HG03045 (cell line): ENCODE results near the gene OR4E2.
"Not testable (repeated sequence)": the region's sequence is repeated elsewhere in the genome, so short reads cannot be mapped to it uniquely, and the experiment has no call there.

Experiments
- ATAC-seq: cut with Tn5 transposase; IDR thresholded peaks from one replicate; pipeline ENCODE4 v1.9.1; 2021; ENCODE audit warnings: mild to moderate bottlenecking, moderate library complexity; ENCODE audit not compliant: unreplicated experiment

Gene OR4E2, protein sequence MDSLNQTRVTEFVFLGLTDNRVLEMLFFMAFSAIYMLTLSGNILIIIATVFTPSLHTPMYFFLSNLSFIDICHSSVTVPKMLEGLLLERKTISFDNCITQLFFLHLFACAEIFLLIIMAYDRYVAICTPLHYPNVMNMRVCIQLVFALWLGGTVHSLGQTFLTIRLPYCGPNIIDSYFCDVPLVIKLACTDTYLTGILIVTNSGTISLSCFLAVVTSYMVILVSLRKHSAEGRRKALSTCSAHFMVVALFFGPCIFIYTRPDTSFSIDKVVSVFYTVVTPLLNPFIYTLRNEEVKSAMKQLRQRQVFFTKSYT

GRCh38 chr14:21653331-21653885, at the start of gene OR4E2:
TSS of gene OR4E2 (plus strand) at chr14:21653835. CDS start at chr14:21665083, 11,248 bp downstream.
- no peak for ATAC-seq

GRCh38 chr14:21612324-21612723, 41.3 kb upstream of the OR4E2 start:
- no peak for ATAC-seq

GRCh38 chr14:21614240-21614639, 39.4 kb upstream of the OR4E2 start:
- no peak for ATAC-seq

DNA sequence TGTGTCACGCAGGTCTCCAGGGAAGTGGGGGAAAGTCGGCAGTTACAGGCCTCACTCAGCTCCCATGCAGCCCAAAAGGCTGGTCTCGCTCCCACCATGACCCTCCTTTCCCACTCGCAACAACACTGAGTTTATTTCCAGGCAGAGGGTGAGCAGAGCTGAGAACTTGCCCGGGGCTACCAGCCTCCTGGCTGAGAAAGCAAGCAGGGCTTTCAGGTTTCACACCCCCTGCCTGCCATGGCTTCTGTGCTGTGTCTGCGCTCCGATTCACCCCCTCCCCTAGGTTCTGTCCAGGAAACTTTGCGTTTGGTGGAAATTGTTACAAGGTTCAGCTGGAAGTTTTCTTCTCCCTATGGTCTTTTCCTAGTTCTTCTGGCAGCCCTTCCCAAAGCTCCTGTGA, 36.0 kb upstream of the OR4E2 start:
- no peak for ATAC-seq

- ATAC-seq: no peak
These were observed 27.0 kb upstream of the OR4E2 start for GRCh38 chr14:21626491-21627230.

DNA sequence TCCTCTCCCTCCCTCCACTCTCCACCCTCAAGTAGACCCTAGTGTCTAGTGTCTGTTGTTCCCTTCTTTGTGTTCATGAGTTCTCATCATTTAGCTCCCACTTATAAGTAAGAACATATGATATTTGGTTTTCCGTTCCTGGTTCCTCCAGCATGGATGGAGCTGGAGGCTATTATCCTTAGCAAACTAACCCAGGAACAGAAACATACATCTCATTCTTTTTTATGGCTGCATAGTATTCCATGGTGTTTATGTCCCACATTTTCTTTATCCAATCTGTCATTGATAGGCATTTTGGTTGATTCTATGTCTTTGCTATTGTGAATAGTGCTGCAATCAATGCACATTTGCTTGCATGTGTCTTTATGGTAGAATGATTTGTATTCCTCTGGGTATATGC, 23.1 kb upstream of the OR4E2 start:
- ATAC-seq: not testable (repeated sequence)

GRCh38 chr14:21631084-21631483, 22.6 kb upstream of the OR4E2 start:
- no peak for ATAC-seq

DNA sequence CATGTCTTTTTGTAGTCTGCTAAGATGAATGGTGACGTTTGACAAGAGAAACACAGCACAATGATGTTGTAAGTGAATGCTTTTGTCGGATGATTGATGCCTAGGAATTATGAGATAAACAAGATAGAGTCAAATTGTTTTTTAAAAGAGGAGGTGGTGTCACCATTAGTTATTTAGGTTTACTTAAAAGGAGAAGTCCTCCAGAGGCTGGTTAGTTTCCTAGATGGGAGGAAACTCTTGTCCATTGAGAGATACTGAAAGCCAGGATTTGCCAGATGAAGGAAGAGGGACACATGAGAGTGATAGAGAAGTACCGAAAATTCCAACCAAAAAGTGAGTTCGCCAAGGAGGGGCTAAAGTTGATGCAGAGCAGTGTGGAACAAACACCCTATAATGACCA, 18.8 kb upstream of the OR4E2 start, which contains the start of gene OR10G2:
OR10G2 (minus strand) TSS at position 101 of the 400 bp plus-strand sequence; CDS start at position 3, 98 bp downstream.
- ATAC-seq: no peak

DNA sequence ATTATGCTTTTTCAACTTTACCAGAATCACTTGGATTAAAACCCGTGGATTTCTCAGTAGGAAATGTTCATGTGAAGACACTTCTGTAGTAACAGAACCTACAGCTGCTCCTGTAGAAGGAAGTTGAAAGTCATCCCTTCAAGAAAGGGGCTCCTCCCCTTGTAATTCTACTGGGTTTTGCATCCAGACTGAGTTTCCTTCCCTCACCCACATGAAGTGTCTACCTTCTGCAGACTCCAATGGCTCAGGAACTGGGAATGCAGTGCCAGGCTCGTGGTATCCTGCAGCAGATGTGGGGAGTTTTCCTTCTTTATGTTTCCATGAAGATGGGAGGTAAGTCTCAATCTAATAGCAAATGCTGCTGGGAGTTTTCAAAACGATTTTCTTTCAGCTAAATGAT, 11.0 kb upstream of the OR4E2 start:
- ATAC-seq: no peak

GRCh38 chr14:21643407-21643806, 10.2 kb upstream of the OR4E2 start:
- no peak for ATAC-seq

DNA sequence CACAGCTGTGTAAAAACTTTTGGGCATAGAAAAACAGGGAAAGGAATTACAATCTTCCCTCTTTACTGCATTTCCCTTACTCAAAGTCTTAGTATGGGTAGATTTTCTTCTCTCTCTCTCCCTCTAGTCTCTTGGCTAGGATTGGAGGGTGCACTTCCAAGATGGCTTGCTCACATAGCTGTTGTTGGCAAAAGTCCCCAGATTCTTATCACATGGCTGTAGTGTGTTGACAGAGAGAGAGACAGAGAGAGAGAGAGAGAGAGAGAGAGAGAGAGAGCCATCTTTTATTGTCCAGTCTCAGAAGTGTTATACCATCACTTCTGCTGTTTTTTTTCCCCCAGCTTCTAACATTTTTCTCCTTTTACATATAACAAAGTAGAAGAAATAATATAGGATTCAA, 6.3 kb upstream of the OR4E2 start:
- ATAC-seq: no peak

DNA sequence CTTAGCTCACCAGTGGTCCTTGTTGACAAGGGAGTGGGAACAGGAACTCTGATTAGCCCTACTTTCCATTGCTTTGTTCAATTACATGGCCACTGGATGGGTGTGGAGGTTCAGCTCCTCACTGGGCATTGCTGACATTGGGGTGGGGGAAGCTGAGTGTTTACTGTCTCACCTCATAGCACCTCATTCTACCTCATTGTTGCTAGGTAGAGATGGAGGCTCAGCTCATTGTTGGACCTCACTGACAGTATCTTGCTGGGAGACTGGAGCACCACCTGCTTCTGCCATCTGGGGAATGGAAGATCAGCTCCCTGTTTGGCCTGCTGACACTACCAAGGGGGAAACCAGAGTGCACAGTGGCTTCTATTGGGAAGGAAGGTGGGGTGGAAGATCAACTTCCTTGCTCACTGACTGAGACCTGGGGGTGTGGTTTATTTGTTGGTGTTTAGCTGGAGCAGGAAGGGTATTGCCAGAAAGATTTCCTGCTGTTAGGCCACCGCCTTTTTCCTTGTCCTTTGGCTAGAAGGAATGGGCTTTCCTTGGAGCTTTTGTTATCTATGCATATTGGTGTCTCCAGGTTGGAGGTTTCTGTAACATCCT, 1.3 kb upstream of the OR4E2 start:
- no peak for ATAC-seq

DNA sequence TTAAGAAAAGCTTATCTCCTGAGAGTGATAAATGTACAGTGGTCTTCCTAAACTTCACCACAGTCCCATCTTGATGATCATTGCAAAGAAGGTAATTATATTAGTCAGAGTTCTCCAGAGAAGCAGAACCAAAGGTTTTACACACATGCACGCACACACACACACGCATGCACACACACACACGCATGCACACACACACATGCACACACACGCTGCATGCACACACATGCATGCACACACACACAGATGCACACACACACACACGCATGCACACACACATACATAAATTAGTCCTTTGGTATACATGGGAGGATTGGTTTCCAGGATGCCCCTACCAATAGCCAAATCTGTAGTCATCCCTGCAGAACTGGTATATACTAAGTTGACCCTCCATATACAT, 580 bp downstream of the OR4E2 start:
- no peak for ATAC-seq

GRCh38 chr14:21656980-21657379, 3.3 kb downstream of the OR4E2 start:
- ATAC-seq: no peak

GRCh38 chr14:21668377-21668776, 14.7 kb downstream of the OR4E2 start:
- ATAC-seq: no peak

- ATAC-seq: no peak
These were observed 15.6 kb downstream of the OR4E2 start for GRCh38 chr14:21669284-21669683.

DNA sequence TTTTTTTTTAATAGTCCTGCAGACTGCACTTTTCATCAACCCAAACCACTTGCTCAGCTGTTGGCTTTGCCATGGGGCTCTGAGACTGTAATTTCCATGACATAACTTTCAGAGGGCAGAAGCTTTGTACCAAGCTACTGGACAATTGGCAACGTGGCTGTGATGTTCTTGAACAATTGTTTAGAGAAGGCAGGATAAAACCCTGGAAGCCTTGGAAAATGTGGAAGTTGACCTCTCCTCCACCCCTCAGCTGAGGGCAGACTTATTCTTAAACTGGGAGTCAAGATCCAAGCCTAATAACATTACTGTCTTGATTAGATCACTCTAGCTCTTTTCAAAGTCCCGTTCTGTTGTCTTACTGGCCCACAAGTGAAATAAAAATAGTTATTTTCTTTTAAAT, 17.7 kb downstream of the OR4E2 start:
- ATAC-seq: no peak

- no peak for ATAC-seq
These were observed 18.5 kb downstream of the OR4E2 start for GRCh38 chr14:21672116-21672515.

DNA sequence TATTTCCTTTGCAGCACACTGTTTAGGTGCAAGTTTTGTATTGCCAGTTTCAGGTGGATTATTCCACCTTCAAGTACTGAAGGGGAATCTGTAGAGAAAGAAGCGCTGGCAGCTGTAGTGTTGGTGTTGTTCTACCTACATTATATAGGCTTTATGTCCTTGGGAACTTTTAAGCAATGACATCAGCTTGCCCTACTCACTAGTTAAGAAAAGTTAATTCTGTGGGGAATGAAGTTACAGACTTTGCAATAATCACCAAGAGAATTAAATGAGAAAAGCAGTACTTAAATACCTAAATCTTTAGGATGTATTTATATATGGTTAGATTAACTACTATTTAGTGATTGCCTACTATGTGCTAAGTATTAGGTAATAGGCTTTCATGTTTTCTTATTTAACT, 20.1 kb downstream of the OR4E2 start, which contains the start of gene OR4E1:
OR4E1 (minus strand) TSS at position 101 of the 400 bp plus-strand sequence. CDS start 2,883 bp downstream, outside the sequence.
- no peak for ATAC-seq

DNA sequence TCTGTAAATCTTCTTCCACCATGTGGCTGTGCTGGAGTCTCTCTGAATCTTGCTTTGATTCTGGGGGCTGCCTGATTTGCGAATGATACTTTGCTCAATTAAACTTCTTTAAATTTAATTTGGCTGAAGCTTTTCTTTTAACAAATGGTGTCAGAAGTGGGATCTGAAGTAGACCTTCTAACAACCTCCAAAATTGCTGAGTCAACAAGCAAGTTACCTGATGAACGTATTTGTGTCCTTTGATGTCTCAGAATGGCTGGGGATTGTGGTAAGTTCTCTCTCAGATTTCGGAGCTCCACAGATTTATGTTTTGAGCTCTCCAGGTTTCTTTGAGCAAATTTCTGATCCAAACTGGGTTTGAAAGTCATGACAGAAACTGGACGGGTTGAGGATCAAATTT, 21.9 kb downstream of the OR4E2 start:
- ATAC-seq: no peak

- no peak for ATAC-seq
These were observed 26.4 kb downstream of the OR4E2 start for GRCh38 chr14:21680072-21680471.
